Peyer's patch (tissue), 4 donors: ENCODE measurements around the gene MAP1B.

ENCODE experiments used
- POLR2A ChIP-seq, 2 donors: fragments of 450-650 bp; IDR thresholded peaks; one replicate each; pipeline ENCODE4 v1.5.1; 2017; ENCODE audit warnings: antibody characterized with exemption in 2 of 2, mild to moderate bottlenecking in 2 of 2, moderate library complexity in 2 of 2
- TF ChIP-seq, protein P1 (sequence below), 6 experiments: fragments of 450-650 bp in 4 of 6; fragments of 200-600 bp in 2 of 6; sonication (generic) in 1 of 6; IDR thresholded peaks; one replicate each; pipeline ENCODE4 v1.5.1; 2017 to 2019; ENCODE audit warnings: antibody characterized with exemption in 6 of 6, mild to moderate bottlenecking in 3 of 6, moderate library complexity in 1 of 6

- TF ChIP-seq, protein P1, sequence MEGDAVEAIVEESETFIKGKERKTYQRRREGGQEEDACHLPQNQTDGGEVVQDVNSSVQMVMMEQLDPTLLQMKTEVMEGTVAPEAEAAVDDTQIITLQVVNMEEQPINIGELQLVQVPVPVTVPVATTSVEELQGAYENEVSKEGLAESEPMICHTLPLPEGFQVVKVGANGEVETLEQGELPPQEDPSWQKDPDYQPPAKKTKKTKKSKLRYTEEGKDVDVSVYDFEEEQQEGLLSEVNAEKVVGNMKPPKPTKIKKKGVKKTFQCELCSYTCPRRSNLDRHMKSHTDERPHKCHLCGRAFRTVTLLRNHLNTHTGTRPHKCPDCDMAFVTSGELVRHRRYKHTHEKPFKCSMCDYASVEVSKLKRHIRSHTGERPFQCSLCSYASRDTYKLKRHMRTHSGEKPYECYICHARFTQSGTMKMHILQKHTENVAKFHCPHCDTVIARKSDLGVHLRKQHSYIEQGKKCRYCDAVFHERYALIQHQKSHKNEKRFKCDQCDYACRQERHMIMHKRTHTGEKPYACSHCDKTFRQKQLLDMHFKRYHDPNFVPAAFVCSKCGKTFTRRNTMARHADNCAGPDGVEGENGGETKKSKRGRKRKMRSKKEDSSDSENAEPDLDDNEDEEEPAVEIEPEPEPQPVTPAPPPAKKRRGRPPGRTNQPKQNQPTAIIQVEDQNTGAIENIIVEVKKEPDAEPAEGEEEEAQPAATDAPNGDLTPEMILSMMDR (IDR thresholded peaks at IDR 0.05), result no peak
- TF ChIP-seq POLR2A (IDR thresholded peaks at IDR 0.05), result no peak
These were observed 46.9 kb downstream of the MAP1B start for GRCh38 chr5:72154076-72154756.
